Measurements from ENCODE around the gene CACNG3.

- no peak for TF ChIP-seq ZNF274 (IDR thresholded peaks at IDR 0.05; ENCODE audit: low read depth, low read length)
- TF ChIP-seq YY1 (IDR thresholded peaks at IDR 0.05; ENCODE audit: insufficient read depth, insufficient read length) = no peak
- no peak for TF ChIP-seq SUZ12 (IDR thresholded peaks at IDR 0.05; ENCODE audit: extremely low read depth, insufficient read depth, insufficient read length)
Observed at GRCh38 chr16:24347556-24347955, 91.4 kb downstream of the CACNG3 start.
